Suprapubic skin (tissue), 4 donors: ENCODE measurements around the gene LRRC70.

Source experiments
- EP300 ChIP-seq: sonication (generic); formaldehyde crosslinking; IDR thresholded peaks from one replicate; pipeline ENCODE4 v1.6.1; 2017; ENCODE audit warnings: antibody characterized with exemption
- POLR2A ChIP-seq, 2 donors: fragments of 450-650 bp; IDR thresholded peaks; one replicate each; pipeline ENCODE4 v1.6.1; 2017; ENCODE audit warnings: antibody characterized with exemption in 2 of 2, mild to moderate bottlenecking in 2 of 2, moderate library complexity in 2 of 2
- POLR2AphosphoS5 ChIP-seq, 3 donors: sonication (generic); formaldehyde crosslinking; IDR thresholded peaks; one replicate each; pipeline ENCODE4 v1.6.1; 2017; ENCODE audit warnings: antibody characterized with exemption in 3 of 3
- TF ChIP-seq, protein P1 (sequence below), 2 donors: fragments of 200-600 bp in 1 of 2; fragments of 450-650 bp in 1 of 2; sonication (generic) in 1 of 2; IDR thresholded peaks; one replicate each; pipeline ENCODE4 v1.5.1; 2016 to 2019; ENCODE audit warnings: antibody characterized with exemption in 2 of 2, mild to moderate bottlenecking in 1 of 2, moderate library complexity in 1 of 2

DNA sequence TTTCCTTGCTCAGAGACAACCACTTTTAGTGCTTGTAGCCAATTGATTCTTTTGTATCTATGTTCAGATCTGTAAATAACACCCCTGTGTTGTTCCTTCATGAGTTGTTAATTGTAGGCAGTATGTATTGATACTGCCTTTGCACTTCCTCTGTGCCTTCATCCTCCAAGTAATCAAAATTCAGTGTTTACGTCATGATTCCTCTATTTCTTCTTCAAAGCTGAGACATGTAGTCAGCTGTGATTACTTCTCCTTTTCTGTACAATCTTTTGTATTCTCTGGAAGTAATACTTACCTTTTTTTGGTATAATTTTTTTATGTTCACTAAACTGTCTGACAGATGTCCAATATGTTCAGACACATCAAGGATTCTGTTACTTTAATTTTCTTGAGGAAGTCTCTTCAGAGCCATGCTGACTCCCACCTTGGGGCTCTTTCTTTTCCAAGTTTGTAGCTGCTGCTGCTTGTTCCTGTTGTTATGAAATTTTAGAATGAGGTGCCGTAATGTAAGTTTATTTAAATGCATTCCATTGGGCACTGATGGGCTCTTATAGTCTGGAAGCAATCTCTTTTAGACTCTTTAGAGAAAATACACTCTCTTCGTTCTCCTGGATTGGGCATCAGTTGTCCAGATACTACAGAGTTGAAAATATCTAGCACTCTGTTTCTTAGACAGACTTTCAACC is 30.5 kb upstream of the LRRC70 start:
- TF ChIP-seq, protein P1, sequence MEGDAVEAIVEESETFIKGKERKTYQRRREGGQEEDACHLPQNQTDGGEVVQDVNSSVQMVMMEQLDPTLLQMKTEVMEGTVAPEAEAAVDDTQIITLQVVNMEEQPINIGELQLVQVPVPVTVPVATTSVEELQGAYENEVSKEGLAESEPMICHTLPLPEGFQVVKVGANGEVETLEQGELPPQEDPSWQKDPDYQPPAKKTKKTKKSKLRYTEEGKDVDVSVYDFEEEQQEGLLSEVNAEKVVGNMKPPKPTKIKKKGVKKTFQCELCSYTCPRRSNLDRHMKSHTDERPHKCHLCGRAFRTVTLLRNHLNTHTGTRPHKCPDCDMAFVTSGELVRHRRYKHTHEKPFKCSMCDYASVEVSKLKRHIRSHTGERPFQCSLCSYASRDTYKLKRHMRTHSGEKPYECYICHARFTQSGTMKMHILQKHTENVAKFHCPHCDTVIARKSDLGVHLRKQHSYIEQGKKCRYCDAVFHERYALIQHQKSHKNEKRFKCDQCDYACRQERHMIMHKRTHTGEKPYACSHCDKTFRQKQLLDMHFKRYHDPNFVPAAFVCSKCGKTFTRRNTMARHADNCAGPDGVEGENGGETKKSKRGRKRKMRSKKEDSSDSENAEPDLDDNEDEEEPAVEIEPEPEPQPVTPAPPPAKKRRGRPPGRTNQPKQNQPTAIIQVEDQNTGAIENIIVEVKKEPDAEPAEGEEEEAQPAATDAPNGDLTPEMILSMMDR (IDR thresholded peaks at IDR 0.05) = no peak
- TF ChIP-seq POLR2A (IDR thresholded peaks at IDR 0.05) (no peak), POLR2AphosphoS5 (IDR thresholded peaks at IDR 0.05) (no peak), EP300 (no peak)
